GM21390 (cell line): ENCODE results near the gene PDZK1IP1.
"Not testable (repeated sequence)": the region's sequence is repeated elsewhere in the genome, so short reads cannot be mapped to it uniquely, and the experiment has no call there.

Experiments used
- ATAC-seq: cut with Tn5 transposase; IDR thresholded peaks from one replicate; pipeline ENCODE4 v1.9.1; 2021; ENCODE audit not compliant: unreplicated experiment

Gene PDZK1IP1

GRCh38 chr1:47198214-47198613 lies 8.4 kb upstream of the PDZK1IP1 start:
- ATAC-seq = no peak

- ATAC-seq = no peak
Measured at GRCh38 chr1:47196622-47197021, 6.8 kb upstream of the PDZK1IP1 start.

- not testable (repeated sequence) for ATAC-seq
Measured at GRCh38 chr1:47195981-47196380, 6.1 kb upstream of the PDZK1IP1 start.

- no peak for ATAC-seq
Measured at GRCh38 chr1:47194311-47194710, 4.5 kb upstream of the PDZK1IP1 start.

- not testable (repeated sequence) for ATAC-seq
Measured at GRCh38 chr1:47193496-47193895, 3.7 kb upstream of the PDZK1IP1 start.

- peak; percentile 73 for ATAC-seq
Measured at GRCh38 chr1:47192458-47193384, 2.9 kb upstream of the PDZK1IP1 start.

- ATAC-seq = no peak
Measured at GRCh38 chr1:47191940-47192457, 2.2 kb upstream of the PDZK1IP1 start.

- ATAC-seq = no peak
Measured at GRCh38 chr1:47190857-47191256, 1.0 kb upstream of the PDZK1IP1 start.

- ATAC-seq = no peak
Measured at GRCh38 chr1:47190509-47190855, 646 bp upstream of the PDZK1IP1 start.

- no peak for ATAC-seq
Measured at GRCh38 chr1:47188791-47189785, 748 bp downstream of the PDZK1IP1 start.

GRCh38 chr1:47187926-47188250 lies 1.9 kb downstream of the PDZK1IP1 start:
- no peak for ATAC-seq

GRCh38 chr1:47187231-47187925 lies 2.5 kb downstream of the PDZK1IP1 start:
- ATAC-seq = no peak

- ATAC-seq = no peak
Measured at GRCh38 chr1:47186267-47187185, 3.3 kb downstream of the PDZK1IP1 start.

GRCh38 chr1:47184822-47185677 lies 4.8 kb downstream of the PDZK1IP1 start:
- ATAC-seq = no peak

- no peak for ATAC-seq
Measured at GRCh38 chr1:47184090-47184821, 5.6 kb downstream of the PDZK1IP1 start.

GRCh38 chr1:47183308-47184089 lies 6.3 kb downstream of the PDZK1IP1 start:
- no peak for ATAC-seq

- no peak for ATAC-seq
Measured at GRCh38 chr1:47182676-47183235, 7.1 kb downstream of the PDZK1IP1 start.
